ENCODE results near the gene HLA-B. TPM values are rescaled to one million over a fixed set of nuclear protein-coding genes. Genes with fewer than 3 reads are reported as not detected.

HLA-B gene
- total RNA-seq, 4 donors from 2014 or later: 835 to 3,384 (median 2,517) TPM

DNA sequence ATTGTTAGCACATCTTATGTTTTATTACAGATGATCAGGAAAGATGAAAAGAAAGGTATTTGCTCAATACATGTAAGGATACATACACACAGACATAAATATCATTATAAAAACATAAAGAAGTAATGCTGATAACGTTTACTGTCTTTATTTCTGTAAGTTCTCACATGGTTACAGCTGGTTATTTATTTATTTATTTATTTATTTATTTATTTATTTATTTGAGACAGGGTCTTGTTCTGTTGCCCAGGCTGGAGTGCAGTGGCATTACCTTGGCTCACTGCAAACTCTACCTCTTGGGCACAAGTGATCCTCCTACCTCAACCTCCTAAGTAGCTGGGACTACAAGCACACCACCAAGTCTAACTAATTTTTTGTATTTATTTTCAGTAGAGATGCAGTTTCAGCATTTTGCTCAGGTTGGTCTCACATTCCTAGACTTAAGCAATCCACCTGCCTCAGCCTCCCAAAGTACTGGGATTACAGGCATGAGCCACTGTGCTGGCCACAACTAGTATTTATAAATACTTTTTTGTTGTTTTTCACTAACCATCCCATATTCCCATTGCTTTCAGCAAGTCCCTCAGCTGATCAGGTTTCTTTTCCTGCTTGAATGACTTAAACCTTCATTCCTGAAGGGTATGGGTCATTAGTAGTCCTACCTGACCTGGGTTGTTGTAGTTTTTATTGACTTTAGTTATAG lies 35.8 kb downstream of the HLA-B start:
- TF ChIP-seq, protein P1, sequence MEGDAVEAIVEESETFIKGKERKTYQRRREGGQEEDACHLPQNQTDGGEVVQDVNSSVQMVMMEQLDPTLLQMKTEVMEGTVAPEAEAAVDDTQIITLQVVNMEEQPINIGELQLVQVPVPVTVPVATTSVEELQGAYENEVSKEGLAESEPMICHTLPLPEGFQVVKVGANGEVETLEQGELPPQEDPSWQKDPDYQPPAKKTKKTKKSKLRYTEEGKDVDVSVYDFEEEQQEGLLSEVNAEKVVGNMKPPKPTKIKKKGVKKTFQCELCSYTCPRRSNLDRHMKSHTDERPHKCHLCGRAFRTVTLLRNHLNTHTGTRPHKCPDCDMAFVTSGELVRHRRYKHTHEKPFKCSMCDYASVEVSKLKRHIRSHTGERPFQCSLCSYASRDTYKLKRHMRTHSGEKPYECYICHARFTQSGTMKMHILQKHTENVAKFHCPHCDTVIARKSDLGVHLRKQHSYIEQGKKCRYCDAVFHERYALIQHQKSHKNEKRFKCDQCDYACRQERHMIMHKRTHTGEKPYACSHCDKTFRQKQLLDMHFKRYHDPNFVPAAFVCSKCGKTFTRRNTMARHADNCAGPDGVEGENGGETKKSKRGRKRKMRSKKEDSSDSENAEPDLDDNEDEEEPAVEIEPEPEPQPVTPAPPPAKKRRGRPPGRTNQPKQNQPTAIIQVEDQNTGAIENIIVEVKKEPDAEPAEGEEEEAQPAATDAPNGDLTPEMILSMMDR (IDR thresholded peaks at IDR 0.05): no peak
- no peak for TF ChIP-seq POLR2A (IDR thresholded peaks at IDR 0.05)
- Histone ChIP-seq H3K27ac (no peak overlapping the region), H3K9me3 (no peaks in the 10 kb centered on the region), H3K4me1 (no peaks in the 10 kb centered on the region), H3K36me3 (no peaks in the 10 kb centered on the region), H3K27me3 (no peaks in the 10 kb centered on the region), H3K4me3 (no peak overlapping the region)
- DNase-seq: no peak

DNA sequence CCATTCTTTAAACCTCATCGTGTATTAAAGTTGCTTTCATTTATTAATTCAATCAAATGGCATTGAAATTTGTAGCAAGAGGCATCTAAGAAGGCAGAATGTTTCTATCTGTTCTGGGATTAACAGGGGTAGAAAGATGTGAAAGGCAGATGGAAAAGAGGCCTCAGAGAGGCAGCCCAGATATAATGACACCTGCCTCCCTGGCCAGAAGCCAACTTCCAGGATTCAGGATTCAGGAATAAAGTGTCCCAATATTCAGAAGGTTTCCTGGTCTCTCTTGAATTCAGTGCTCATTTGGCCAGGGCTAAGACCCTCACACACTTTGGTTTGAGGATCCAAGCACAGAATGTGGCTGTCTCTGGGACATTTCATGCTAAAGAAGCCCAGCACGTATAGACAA lies 39.9 kb downstream of the HLA-B start:
- Histone ChIP-seq H3K36me3 (no peaks in the 10 kb centered on the region), H3K9me3 (no peaks in the 10 kb centered on the region), H3K27ac (no peak overlapping the region), H3K4me3 (no peak overlapping the region), H3K4me1 (no peaks in the 10 kb centered on the region), H3K27me3 (no peaks in the 10 kb centered on the region)
- TF ChIP-seq POLR2A (IDR thresholded peaks at IDR 0.05): no peak
- TF ChIP-seq, protein P1 (IDR thresholded peaks at IDR 0.05): no peak
- no peak for DNase-seq

DNA sequence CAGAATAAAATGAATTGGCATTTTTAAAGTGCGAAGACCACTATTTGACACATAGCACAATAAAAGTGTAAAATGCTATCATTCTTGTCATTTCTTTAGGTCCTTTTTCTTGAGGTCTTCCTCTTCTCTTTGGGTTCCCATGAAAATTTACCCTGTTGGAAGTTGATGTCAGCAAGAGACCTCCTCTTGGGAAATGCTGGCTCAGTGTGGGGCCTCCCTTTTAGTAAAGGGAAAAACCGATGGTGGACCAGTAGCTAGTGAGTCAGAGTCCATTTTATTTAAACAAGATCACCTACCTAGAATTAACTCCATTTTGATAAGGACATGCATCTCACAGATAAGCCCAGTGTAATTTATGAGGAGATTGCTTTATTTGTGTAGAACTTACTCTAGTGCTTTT lies 47.3 kb downstream of the HLA-B start:
- Histone ChIP-seq H3K4me3 (no peak overlapping the region), H3K27ac (no peak overlapping the region), H3K9me3 (no peaks in the 10 kb centered on the region), H3K36me3 (no peaks in the 10 kb centered on the region), H3K27me3 (peaks cover 0 to 13% of the 10 kb centered on the region in 2 donors), H3K4me1 (peaks cover 0 to 13% (median 0%) of the 10 kb centered on the region in 4 donors)
- no peak for DNase-seq
- TF ChIP-seq, protein P1 (IDR thresholded peaks at IDR 0.05): no peak
- TF ChIP-seq POLR2A (IDR thresholded peaks at IDR 0.05): no peak

DNA sequence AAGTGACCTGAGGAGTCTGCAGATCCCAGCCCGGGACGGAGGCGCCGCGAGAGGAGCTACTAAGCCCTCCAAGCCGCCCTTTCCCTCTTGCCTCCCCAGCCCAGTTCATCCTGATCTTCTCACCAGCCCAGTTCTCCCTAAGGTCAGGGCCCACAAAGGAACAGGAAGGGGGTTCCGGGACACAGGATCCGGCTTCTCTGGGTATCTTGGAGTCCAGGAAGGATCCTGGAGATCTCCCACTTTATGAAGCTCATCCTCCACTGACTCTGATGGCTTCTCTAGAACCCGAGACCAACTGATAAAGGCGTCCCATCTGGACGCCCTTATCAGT lies 48.2 kb downstream of the HLA-B start:
- peak in 1 of 3 donors; percentile 49 for DNase-seq
- TF ChIP-seq, protein P1 (IDR thresholded peaks at IDR 0.05): no peak
- no peak for TF ChIP-seq POLR2A (IDR thresholded peaks at IDR 0.05)
- peak overlapping the region; percentile 46 to 54 (median 51) for H3K4me3 ChIP-seq
- H3K36me3 ChIP-seq: no peaks in the 10 kb centered on the region
- no peak overlapping the region for H3K27ac ChIP-seq
- peaks cover 0 to 13% of the 10 kb centered on the region in 2 donors for H3K27me3 ChIP-seq
- H3K9me3 ChIP-seq: no peaks in the 10 kb centered on the region
- peaks cover 0 to 13% (median 0%) of the 10 kb centered on the region in 4 donors for H3K4me1 ChIP-seq

DNA sequence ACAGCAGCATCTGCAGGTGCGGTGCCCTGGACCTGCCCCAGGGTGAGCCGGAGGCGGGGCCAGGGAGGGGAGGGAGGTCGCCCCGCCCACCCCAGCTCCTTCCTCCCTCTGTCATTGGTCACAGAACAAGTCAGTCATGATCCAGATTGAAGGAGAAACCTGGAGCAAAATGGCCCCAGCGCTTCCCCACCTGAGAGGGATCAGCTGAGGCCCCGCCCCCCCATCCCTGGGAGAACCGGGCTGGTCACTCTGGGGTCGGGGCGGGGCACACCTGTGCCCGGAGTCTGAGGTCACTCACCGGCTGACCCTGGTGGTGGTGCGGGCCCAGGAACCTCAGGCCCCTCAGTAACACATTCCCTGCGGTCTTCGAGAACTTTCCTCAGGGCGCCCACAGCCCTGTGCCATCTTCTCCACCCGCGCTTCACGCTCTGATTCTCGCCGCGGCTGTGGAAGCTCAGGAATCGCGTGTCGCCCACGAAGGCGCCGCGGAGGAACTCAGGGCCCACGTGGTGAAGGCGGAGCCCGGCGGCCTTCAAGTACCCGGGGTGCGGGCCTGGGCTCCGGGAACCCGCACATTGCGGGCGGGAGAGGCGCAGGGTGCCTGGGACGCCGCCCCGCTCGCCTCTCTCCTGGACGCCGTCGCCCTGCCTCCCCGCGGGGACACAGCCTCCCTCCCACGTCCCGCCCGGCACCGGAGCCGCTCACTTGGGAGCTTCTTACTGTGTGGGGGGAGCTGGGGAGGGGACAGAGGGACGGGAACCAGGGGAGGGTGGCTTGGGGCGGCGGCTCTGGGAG lies 48.7 kb downstream of the HLA-B start:
- Histone ChIP-seq H3K9me3 (no peaks in the 10 kb centered on the region), H3K27ac (peak overlapping the region in 2 of 4 donors; percentile 28 to 42), H3K36me3 (no peaks in the 10 kb centered on the region), H3K4me1 (peaks cover 0 to 13% (median 0%) of the 10 kb centered on the region in 4 donors), H3K4me3 (peak overlapping the region; percentile 46 to 54 (median 51)), H3K27me3 (peaks cover 0 to 13% of the 10 kb centered on the region in 2 donors)
- peak; percentile 69 to 91 (median 73) for DNase-seq
- TF ChIP-seq, protein P1 (IDR thresholded peaks at IDR 0.05): no peak
- TF ChIP-seq POLR2A (IDR thresholded peaks at IDR 0.05): no peak

Data from Peyer's patch (tissue), 4 donors.